ENCODE results near the gene PCSK5.
"Not testable (repeated sequence)": the region's sequence is repeated elsewhere in the genome, so short reads cannot be mapped to it uniquely, and the experiment has no call there.

The PCSK5 gene

GRCh38 chr9:75894566-75894965 lies 4.1 kb downstream of the PCSK5 start:
- no peak for DNase-seq (ENCODE audit: low read depth)

GRCh38 chr9:75895112-75895511 lies 4.6 kb downstream of the PCSK5 start:
- TF ChIP-seq CTCF (conservative IDR thresholded peaks at IDR 0.05; ENCODE audit: low read depth, low read length), result no peak
- no peak for DNase-seq (ENCODE audit: low read depth)
- no peak overlapping the region for H3K4me3 ChIP-seq (ENCODE audit: low read depth, low read length)

More at GRCh38 chr9:75894566-75894965, 4.1 kb downstream of the PCSK5 start:
- H3K4me3 ChIP-seq (ENCODE audit: low read depth, low read length), result no peak overlapping the region
- TF ChIP-seq CTCF (conservative IDR thresholded peaks at IDR 0.05; ENCODE audit: low read depth, low read length), result no peak

GRCh38 chr9:75896193-75896592 lies 5.7 kb downstream of the PCSK5 start:
- no peak for TF ChIP-seq CTCF (conservative IDR thresholded peaks at IDR 0.05; ENCODE audit: low read depth, low read length)
- H3K4me3 ChIP-seq (ENCODE audit: low read depth, low read length), result no peak overlapping the region
- DNase-seq (ENCODE audit: low read depth), result peak; percentile 56

DNA sequence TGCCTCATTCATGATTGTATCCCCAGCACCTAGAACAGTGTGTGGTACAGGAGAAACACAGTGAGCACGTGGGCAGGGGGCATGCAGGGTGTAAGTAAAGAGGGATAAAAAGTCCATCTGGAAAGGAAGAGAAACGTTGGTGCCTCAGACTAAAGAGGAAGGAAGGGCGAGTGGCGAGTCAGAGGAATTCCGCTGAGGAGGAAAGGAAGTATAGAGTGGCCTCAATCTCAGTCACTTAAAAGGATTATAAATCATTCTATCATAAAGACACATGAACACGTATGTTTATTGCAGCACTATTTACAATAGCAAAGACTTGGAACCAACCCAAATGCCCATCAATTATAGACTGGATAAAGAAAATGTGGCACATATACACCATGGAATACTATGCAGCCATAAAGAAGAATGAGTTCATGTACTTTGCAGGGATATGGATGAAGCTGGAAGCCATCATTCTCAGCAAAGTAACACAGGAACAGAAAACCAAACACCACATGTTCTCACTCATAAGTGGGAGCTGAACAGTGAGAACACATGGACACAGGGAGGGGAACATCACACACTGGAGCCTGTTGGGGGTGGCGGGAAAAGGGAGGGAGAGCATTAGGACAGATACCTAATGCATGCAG lies 10.5 kb downstream of the PCSK5 start:
- not testable (repeated sequence) for H3K4me3 ChIP-seq (ENCODE audit: low read depth, low read length); DNase-seq (ENCODE audit: low read depth)

DNA sequence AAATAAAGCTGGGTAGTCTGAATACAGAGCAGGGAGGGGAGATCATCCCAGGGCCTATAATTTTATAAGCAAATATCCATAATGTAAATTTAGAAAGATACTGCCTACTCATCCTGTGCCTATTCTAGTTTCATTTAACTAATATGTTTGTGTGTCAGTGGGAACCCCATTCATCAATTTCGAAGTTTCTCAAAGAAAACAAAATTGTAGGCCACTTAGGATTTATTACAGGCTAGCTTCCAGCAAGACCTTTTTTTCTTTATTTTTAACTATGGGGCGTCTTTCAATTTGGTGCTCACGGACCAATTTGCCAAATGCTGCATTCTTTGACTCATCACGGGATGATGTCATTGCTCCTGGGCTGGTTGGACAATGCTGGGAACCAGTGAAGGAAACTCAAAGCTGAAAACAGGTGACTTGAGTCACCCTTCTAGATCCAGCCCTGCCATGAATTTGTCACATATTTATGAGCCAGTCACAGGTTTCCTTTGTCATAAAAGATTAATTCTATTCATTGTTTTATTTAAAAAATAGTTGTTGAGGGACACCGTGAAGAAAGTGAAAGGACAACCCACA lies 13.4 kb downstream of the PCSK5 start:
- no peak for TF ChIP-seq CTCF (conservative IDR thresholded peaks at IDR 0.05; ENCODE audit: low read depth, low read length)
- DNase-seq (ENCODE audit: low read depth), result peak; percentile 40
- no peak overlapping the region for H3K4me3 ChIP-seq (ENCODE audit: low read depth, low read length)

GRCh38 chr9:75904364-75904763 lies 13.9 kb downstream of the PCSK5 start:
- no peak overlapping the region for H3K4me3 ChIP-seq (ENCODE audit: low read depth, low read length)
- no peak for DNase-seq (ENCODE audit: low read depth)
- TF ChIP-seq CTCF (conservative IDR thresholded peaks at IDR 0.05; ENCODE audit: low read depth, low read length), result no peak

GRCh38 chr9:75906531-75906930 lies 16.1 kb downstream of the PCSK5 start:
- no peak for TF ChIP-seq CTCF (conservative IDR thresholded peaks at IDR 0.05; ENCODE audit: low read depth, low read length)
- DNase-seq (ENCODE audit: low read depth), result no peak
- H3K4me3 ChIP-seq (ENCODE audit: low read depth, low read length), result no peak overlapping the region

All from choroid plexus epithelial cell (primary cell).